Erythroblast (primary cell): ENCODE results near the gene ZSCAN20.

Experiments used
- DNase-seq, 2 experiments: peaks; one replicate each; lab custom pipeline; 2025; lab: John Stamatoyannopoulos, UW
- GATA1 ChIP-seq: IDR thresholded peaks from 2 replicates; pipeline ENCODE4 v1.6.1; 2011; ENCODE audit warnings: low read depth, mild to moderate bottlenecking, control low read depth, low read length, moderate library complexity
- POLR2A ChIP-seq: IDR thresholded peaks from 2 replicates; pipeline ENCODE4 v1.6.1; 2011; ENCODE audit warnings: mild to moderate bottlenecking, low read length

The ZSCAN20 gene

GRCh38 chr1:33515607-33516006, 43.2 kb downstream of the ZSCAN20 start:
- TF ChIP-seq POLR2A: no peak
- no peak for TF ChIP-seq GATA1
- DNase-seq: no peak

- no peak for TF ChIP-seq POLR2A
- TF ChIP-seq GATA1: no peak
- no peak for DNase-seq
Measured at GRCh38 chr1:33516428-33516827, 44.0 kb downstream of the ZSCAN20 start.

DNA sequence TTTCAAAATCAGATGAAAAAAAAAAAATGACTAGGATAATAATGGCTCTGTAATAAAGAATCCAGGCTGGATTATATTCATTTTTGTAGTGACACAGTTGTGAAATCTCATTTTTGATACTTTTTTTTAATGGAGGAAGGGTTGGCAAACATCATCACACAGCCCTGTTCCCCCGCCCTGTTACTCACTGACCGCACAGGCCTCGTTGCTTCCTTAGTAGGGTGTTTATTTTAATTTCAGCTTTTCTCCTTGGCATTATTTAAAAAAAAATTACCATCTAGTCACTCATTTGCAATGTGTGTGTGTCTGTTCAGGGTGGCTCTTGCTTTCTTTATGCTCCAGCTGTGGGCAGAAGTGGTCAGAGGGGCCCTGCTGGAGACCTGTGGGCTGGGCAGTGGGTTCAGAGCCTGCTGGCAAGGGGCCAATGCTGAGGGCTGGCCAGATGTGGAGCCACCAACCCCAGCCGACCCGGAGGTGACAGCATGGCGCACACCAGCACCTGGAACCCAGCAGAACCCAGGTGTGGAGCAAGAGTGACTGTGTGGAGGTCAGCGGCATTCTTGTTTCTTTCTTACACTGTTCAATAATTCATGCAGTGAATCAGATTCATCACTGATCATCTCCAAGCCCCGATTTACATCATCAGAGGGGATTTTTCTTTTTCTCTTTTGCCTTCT, 44.6 kb downstream of the ZSCAN20 start:
- no peak for DNase-seq
- no peak for TF ChIP-seq POLR2A
- TF ChIP-seq GATA1: no peak

DNA sequence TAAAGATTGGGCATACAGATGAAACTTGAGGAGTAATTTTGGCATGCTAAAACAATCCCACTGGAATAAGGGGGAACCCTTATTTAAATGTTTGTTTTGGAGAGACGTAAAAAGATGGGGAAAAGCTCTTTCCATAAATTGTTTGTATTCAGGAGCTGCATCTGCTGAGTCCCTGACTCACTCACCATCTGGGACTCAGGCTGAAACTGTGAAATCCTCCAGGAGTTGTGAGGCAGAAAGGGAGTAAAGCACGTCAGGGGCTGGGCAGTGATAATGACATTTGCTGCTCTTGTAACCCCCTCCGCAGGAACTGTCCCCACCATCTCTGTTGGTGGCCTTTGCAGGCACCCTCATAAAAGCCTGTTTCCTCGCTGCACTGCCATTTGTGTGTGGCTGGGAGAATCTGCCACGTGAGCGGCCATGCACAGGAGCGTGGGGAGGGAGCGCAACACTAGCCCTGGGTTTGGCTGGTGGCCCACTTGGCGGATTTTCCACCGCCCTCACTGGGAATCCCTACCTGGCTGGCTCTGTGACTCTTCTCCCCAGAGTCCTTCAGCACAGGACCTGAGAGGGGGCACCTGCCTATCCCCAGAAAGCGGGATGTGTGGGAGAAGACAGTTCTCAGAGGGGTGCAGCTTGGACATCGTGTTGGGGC, 45.3 kb downstream of the ZSCAN20 start:
- no peak for DNase-seq
- TF ChIP-seq GATA1: no peak
- TF ChIP-seq POLR2A: no peak

DNA sequence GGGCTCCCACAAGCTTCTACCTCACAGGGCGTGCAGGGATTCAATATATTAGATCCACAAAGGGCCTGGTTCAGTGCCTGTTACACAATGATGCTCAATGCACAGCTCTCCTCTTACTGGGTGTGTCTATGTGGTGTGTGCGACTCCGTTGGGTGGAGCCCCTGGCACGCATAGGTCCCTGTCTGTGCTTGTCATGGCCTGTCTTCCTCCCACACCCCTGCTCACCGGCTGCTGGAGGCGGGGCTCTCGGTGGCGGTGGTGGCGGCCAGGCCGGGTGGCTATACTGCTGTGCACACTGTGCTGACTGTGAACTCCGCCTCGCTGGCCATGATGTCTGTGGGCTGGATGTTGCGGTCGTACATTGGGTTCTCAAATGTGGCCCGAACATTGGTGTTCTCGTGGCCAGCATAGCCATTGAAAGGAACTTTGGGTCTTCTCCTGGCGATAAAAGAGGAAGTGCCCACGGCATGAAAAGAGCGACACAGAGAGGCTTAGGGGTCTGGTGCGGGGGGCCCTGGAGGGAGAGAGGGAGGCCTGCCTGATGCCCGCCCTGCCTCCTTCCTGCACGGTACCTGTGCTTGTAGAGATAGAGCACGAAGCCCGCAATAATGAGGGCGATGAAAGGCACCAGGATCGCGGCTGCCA, 46.9 kb downstream of the ZSCAN20 start:
- TF ChIP-seq GATA1 (no peak), POLR2A (no peak)
- no peak for DNase-seq

- TF ChIP-seq POLR2A: no peak
- no peak for TF ChIP-seq GATA1
- DNase-seq: no peak
Measured at GRCh38 chr1:33524586-33524985, 52.1 kb downstream of the ZSCAN20 start.

- TF ChIP-seq POLR2A (no peak), GATA1 (no peak)
- DNase-seq: no peak
Measured at GRCh38 chr1:33527934-33528333, 55.5 kb downstream of the ZSCAN20 start.

GRCh38 chr1:33529957-33530356, 57.5 kb downstream of the ZSCAN20 start:
- no peak for DNase-seq
- TF ChIP-seq POLR2A (no peak), GATA1 (no peak)

DNA sequence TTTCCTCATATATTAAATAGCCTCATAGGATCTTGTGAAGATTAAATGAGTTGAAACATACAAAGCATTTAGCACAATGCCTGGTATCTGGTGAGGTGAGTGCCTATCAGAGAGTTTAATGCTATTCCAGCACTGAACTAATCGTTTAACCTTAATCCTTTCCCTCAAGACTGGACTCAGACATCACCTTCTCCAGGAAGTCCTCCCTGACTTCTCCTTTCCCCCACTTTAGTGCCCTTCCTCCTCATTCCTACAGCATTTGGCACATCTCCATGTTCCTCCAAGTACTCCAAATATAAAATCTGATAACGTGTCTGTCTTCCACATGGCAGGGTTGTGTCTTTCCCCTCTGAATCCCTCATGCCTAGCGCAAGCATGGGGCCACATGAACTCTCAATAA, 59.8 kb downstream of the ZSCAN20 start:
- no peak for TF ChIP-seq POLR2A
- no peak for TF ChIP-seq GATA1
- DNase-seq: no peak

GRCh38 chr1:33532936-33533335, 60.5 kb downstream of the ZSCAN20 start:
- DNase-seq: no peak
- TF ChIP-seq POLR2A: no peak
- TF ChIP-seq GATA1: no peak

DNA sequence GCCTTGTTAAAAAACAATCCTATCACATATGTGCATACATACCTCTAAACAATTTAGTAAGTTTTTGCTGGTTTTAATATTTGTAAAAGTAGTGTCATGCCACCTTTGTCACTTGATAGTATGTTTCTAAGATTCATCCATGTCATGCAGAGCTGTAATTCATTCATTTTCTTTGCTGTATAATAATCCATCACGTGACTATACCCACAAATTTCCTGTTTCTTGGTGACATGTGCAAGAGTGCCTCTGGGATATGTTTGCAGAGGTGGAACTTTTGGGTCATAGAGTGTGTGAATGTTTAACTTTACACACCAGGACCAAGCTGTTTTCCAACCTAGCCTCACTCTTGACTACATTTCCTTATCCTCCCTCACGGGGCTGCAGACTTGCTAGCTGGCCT, 62.9 kb downstream of the ZSCAN20 start:
- TF ChIP-seq POLR2A: no peak
- TF ChIP-seq GATA1: no peak
- no peak for DNase-seq

DNA sequence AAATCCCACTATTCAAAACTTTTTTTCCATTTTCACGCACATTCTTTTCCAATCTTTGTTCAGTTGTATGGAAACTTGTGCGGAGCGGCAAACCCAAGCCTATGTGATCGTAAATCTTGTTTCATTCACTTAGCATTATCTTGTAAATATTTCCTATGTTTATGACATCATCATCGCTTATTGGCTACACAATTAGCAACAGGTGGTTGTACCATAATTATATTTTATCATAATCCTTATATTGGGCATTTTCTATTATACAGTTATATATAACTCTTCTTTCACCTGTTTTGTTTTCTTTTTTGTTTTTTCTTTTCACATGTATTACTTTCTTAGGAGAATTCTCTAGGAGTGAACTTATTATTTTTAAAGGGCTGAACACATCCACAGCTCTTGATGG, 65.4 kb downstream of the ZSCAN20 start:
- no peak for DNase-seq
- no peak for TF ChIP-seq POLR2A
- TF ChIP-seq GATA1: no peak

GRCh38 chr1:33541966-33542365, 69.5 kb downstream of the ZSCAN20 start:
- TF ChIP-seq GATA1 (no peak), POLR2A (no peak)
- DNase-seq: no peak
